T-cell (primary cell): Measurements from ENCODE around the gene ZNHIT2. TPM values are rescaled to one million over a fixed set of nuclear protein-coding genes. Genes with fewer than 3 reads are reported as not detected.
A peak's percentile ranks its signal among the peaks of the same experiment; 100 is the strongest.

Source experiments
- ATAC-seq, 4 experiments: fragments of 200-7000 bp in 3 of 4; fragments of 150-1000 bp in 1 of 4; cut with Tn5 transposase; replicated peaks in 1 of 4; 1 replicate in 3 of 4; 2 replicates in 1 of 4; pipeline ENCODE4 v1.10.0; 2021; ENCODE audit warnings: moderate library complexity in 3 of 4, mild to moderate bottlenecking in 2 of 4, moderate number of reproducible peaks in 1 of 4
- CTCF ChIA-PET, 2 donors: fragments of 300-600 bp; sonication (Branson Sonifier 250); formaldehyde crosslinking; loops; one replicate each; lab custom pipeline; 2022; ENCODE audit warnings: antibody characterized with exemption in 2 of 2; lab: Charles Lee
- POLR2A ChIA-PET, 2 donors: fragments of 300-600 bp; sonication (Branson Sonifier 250); formaldehyde crosslinking; loops; one replicate each; lab custom pipeline; 2022; ENCODE audit warnings: antibody characterized with exemption in 2 of 2; lab: Charles Lee
- DNase-seq, 35 experiments: peaks; one replicate each; pipeline versions ENCODE4 v3.0.0 to v3.0.0-alpha.2; 2013 to 2023
- H3K27ac ChIP-seq: one replicate; pipeline ENCODE4 v1.5.1; 2013; ENCODE audit warnings: low read length
- H3K27me3 ChIP-seq, 2 experiments: replicated peaks in 1 of 2; 1 replicate in 1 of 2; 2 replicates in 1 of 2; pipeline versions ENCODE4 v1.6.1 to v1.7.0; 2013; ENCODE audit warnings: low read length in 1 of 2, mixed read lengths in 1 of 2; ENCODE audit not compliant: control insufficient read depth in 2 of 2, insufficient read depth in 2 of 2; ENCODE audit errors: extremely low read depth in 1 of 2
- H3K36me3 ChIP-seq, 2 donors: 1 replicate in 1 of 2; 2 replicates in 1 of 2; pipeline versions ENCODE4 v1.6.1 to v1.7.0; 2013; ENCODE audit warnings: low read length in 1 of 2; ENCODE audit not compliant: control insufficient read depth in 2 of 2, insufficient read depth in 1 of 2; ENCODE audit errors: extremely low read depth in 1 of 2
- H3K4me1 ChIP-seq, 2 experiments: 1 replicate in 1 of 2; 2 replicates in 1 of 2; pipeline versions ENCODE4 v1.6.1 to v1.7.0; 2013; ENCODE audit warnings: low read length in 2 of 2, mixed read lengths in 1 of 2; ENCODE audit not compliant: insufficient read depth in 2 of 2, control insufficient read depth in 1 of 2; ENCODE audit errors: extremely low read depth in 1 of 2
- H3K4me3 ChIP-seq, 2 donors: 1 replicate in 1 of 2; 2 replicates in 1 of 2; pipeline versions ENCODE4 v1.5.1 to v1.7.0; 2013; ENCODE audit warnings: mild to moderate bottlenecking in 2 of 2, low read length in 1 of 2, moderate library complexity in 1 of 2; ENCODE audit not compliant: control insufficient read depth in 1 of 2; ENCODE audit errors: extremely low read depth in 1 of 2
- H3K9me3 ChIP-seq: 2 replicates; pipeline ENCODE4 v1.7.0; 2013
- H3K27ac Mint-ChIP-seq, 2 donors: one replicate each; pipeline ENCODE4 v1.8.0; 2020 to 2021; ENCODE audit warnings: mild to moderate bottlenecking in 2 of 2, mixed read lengths in 2 of 2
- H3K27me3 Mint-ChIP-seq, 2 donors: one replicate each; pipeline ENCODE4 v1.8.0; 2021 to 2022; ENCODE audit warnings: mixed read lengths in 2 of 2
- H3K36me3 Mint-ChIP-seq: one replicate; pipeline ENCODE4 v1.8.0; 2021; ENCODE audit warnings: mixed read lengths
- H3K4me1 Mint-ChIP-seq, 3 donors: one replicate each; pipeline ENCODE4 v1.8.0; 2020 to 2022; ENCODE audit warnings: mixed read lengths in 3 of 3, mild to moderate bottlenecking in 1 of 3
- H3K4me3 Mint-ChIP-seq, 3 donors: one replicate each; pipeline ENCODE4 v1.8.0; 2020 to 2022; ENCODE audit warnings: mild to moderate bottlenecking in 3 of 3, mixed read lengths in 3 of 3, moderate library complexity in 3 of 3
- H3K9me3 Mint-ChIP-seq, 3 donors: one replicate each; pipeline ENCODE4 v1.8.0; 2020 to 2022; ENCODE audit warnings: mixed read lengths in 3 of 3
- WGBS: methylation state at CpG from one replicate; pipeline ENCODE4 v1.1.5; 2013; ENCODE audit warnings: missing lambda C conversion rate; ENCODE audit not compliant: insufficient coverage; 5-methylcytosine and 5-hydroxymethylcytosine counted together
- total RNA-seq, 35 experiments: library from RNA in 6 of 35; stranded (reverse) in 6 of 35; fragments of 120-200 nt in 1 of 35; gene quantifications; one replicate each; pipeline versions ENCODE4 v1.2.1 to v1.2.4 and lab custom pipeline; 2013 to 2026

The ZNHIT2 gene
- total RNA-seq, 5 donors from 2014 or later (not counting 1 experiment from before 2014, with no cell fraction given) = 7.0 to 20.4 (median 18.1) TPM

DNA sequence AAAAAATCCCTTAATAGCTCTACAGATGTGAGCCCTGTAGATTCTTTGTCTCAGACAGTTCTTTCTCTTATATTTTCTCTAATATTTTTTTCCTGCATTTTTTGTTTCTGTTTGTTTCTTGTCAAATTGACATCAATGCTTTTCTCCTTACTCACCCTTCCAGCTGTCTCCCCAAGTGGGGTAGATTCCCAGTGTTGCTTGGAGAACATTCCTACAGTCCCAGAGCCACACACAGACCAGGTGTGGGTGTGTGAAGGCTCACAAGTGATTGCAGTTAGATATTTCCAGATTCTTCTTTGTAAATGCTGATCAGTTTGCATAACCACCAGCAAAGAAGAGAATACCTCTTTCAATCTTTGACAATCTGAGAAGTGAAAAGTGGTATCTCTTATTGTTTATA is 14.0 kb downstream of the ZNHIT2 start:
- peaks cover 11 to 41% of the 10 kb centered on the region in 2 donors for H3K36me3 ChIP-seq
- ATAC-seq = no peak
- H3K9me3 ChIP-seq = no peaks in the 10 kb centered on the region
- Mint-ChIP-seq H3K27me3 (no peaks in the 10 kb centered on the region), H3K4me3 (no peak overlapping the region), H3K9me3 (no peaks in the 10 kb centered on the region), H3K4me1 (peaks cover 17 to 28% (median 23%) of the 10 kb centered on the region in 3 donors), H3K36me3 (peaks cover 32% of the 10 kb centered on the region), H3K27ac (peak overlapping the region in 1 of 2 donors; percentile 8)
- H3K4me3 ChIP-seq = no peak overlapping the region
- no peak overlapping the region for H3K27ac ChIP-seq
- no peaks in the 10 kb centered on the region for H3K27me3 ChIP-seq
- ChIA-PET POLR2A (no interaction called here), CTCF (interaction anchor here in 1 of 2 donors (1.2 kb wide), 1 partner anchor 226 kb away, joined by 3 read pairs; no protein-coding TSS in a partner anchor)
- no peak for DNase-seq
- H3K4me1 ChIP-seq = peaks cover 0 to 2% of the 10 kb centered on the region in 2 experiments

DNA sequence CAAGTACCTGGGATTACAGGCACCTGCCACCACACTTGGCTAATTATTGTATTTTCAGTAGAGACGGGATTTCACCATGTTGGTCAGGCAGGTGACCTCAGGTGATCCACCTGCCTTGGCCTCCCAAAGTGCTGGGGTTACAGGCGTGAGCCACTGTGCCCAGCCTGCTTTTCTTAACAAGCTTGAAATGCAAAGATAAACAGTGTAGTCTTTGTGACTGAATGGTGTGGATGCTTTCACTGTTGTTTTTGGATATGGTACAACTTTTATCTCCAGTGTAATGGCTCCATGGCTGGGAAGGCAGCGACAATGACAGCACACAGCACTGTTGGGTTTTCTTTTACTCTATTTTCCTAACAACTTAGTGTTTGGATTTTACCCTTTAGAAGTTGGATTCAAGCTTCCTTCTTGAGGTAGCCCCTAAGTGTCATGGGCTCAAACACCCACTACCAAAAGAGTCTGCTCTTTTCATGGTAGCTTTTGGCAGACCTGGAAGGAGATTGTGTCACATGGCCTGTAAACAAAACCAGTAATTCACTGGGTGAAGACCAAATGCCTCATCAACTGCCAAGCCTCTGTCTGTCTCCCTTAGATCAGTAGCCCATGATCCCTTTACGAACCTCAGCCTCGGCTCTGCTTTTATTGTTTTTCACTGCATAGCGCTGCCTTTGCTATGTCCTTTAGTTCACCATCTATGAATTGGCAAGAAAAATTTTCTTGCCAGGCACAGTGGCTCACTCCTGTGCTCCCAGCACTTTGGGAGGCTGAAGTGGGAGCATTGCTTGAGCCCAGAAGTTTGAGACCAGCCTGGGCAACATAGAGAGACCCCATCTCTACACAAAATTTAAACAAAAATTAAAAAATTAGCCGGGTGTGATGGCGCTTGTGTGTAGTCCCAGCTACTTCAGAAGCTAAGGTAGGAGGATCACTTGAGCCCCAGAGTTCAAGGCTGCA is 15.1 kb downstream of the ZNHIT2 start:
- Histone ChIP-seq H3K36me3 (peaks cover 5 to 36% of the 10 kb centered on the region in 2 donors), H3K4me3 (no peak overlapping the region), H3K9me3 (no peaks in the 10 kb centered on the region), H3K4me1 (peaks cover 2 to 8% of the 10 kb centered on the region in 2 experiments), H3K27me3 (no peaks in the 10 kb centered on the region), H3K27ac (no peak overlapping the region)
- no peak for DNase-seq
- Mint-ChIP-seq H3K9me3 (no peaks in the 10 kb centered on the region), H3K4me3 (no peak overlapping the region), H3K4me1 (peaks cover 21 to 34% (median 23%) of the 10 kb centered on the region in 3 donors), H3K27me3 (no peaks in the 10 kb centered on the region), H3K27ac (no peak overlapping the region), H3K36me3 (peaks cover 37% of the 10 kb centered on the region)
- POLR2A ChIA-PET = interaction anchor here in 1 of 2 donors (0.9 kb wide), 1 partner anchor 63 kb away, joined by 3 read pairs; no protein-coding TSS in a partner anchor
- CTCF ChIA-PET = interaction anchor here (0.6 to 1.2 kb wide), 3 partner anchors 8 to 227 kb away, joined by 3 to 4 read pairs (median 3); no protein-coding TSS in a partner anchor
- no peak for ATAC-seq
- 99% methylated on average over 6 of the region's 8 CpGs for WGBS

DNA sequence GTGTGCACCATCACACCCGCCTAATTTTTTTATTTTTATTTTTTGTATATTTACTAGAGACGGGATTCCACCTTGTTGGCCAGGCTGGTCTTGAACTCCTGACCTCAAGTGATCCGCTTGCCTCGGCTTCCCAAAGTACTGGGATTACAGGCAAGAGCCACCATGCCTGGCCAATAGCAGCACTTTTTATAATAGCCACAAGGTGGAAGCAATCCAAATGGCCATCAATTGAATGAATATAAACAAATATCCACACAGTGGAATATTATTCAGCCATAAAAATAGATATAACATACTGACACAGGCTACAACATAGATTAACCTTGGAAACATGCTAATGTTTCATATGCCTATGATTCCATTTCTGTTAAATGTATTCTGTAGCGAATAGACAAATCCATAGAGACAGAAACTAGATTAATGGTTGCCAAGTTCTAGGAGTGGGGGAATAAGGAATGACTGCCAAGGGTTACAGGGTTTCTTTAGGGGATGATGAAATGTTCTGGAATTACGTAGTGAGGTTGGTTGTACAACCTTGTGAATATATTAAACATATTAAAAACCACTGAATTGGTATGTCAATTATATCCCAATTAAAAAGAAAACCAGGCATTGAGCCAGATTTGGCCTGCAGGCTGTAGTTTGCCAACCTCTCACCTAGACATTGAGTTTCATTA is 16.7 kb downstream of the ZNHIT2 start:
- POLR2A ChIA-PET = no interaction called here

DNA sequence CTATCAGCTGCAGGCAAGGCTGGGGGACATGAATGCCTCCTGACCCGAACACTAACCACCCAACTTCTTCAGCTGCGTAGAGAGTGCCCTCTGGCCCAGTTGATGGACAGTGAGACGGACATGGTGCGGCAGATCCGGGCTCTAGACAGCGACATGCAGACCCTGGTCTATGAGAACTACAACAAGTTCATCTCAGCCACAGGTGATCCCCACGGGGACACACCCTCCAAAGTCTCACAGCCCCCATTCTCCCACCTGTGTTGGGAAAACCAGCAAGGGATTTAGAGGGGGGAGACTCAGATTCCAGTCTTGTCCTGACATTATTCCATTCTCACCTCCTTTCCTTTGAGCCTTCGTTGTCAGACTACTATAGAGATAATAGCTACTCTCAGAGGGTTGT is 20.6 kb downstream of the ZNHIT2 start:
- peaks cover 7 to 22% of the 10 kb centered on the region in 2 experiments for H3K4me1 ChIP-seq
- DNase-seq (no peak), ATAC-seq (no peak)
- WGBS = 40% methylated on average over 2 of the region's 8 CpGs
- H3K4me1 Mint-ChIP-seq = peaks cover 13 to 24% (median 23%) of the 10 kb centered on the region in 3 donors
- ChIA-PET POLR2A (no interaction called here), CTCF (interaction anchor here in 1 of 2 donors (0.6 kb wide), 1 partner anchor 138 kb away, joined by 5 read pairs; no protein-coding TSS in a partner anchor)
- peaks cover 17% of the 10 kb centered on the region for H3K36me3 Mint-ChIP-seq
- H3K9me3 Mint-ChIP-seq = no peaks in the 10 kb centered on the region
- H3K27ac Mint-ChIP-seq = peak overlapping the region in 1 of 2 donors; percentile 94
- no peaks in the 10 kb centered on the region for H3K9me3 ChIP-seq
- H3K4me3 Mint-ChIP-seq = peak overlapping the region; percentile 81 to 93 (median 85)
- no peaks in the 10 kb centered on the region for H3K27me3 Mint-ChIP-seq
- peak overlapping the region; percentile 39 to 78 for H3K4me3 ChIP-seq
- peak overlapping the region; percentile 83 for H3K27ac ChIP-seq
- no peaks in the 10 kb centered on the region for H3K27me3 ChIP-seq
- peaks cover 0 to 19% of the 10 kb centered on the region in 2 donors for H3K36me3 ChIP-seq

More for the DNA sequence above, 16.7 kb downstream of the ZNHIT2 start:
- peaks cover 1 to 33% of the 10 kb centered on the region in 2 donors for H3K36me3 ChIP-seq
- no peak overlapping the region for H3K27ac ChIP-seq
- H3K27me3 Mint-ChIP-seq = no peaks in the 10 kb centered on the region
- H3K27ac Mint-ChIP-seq = no peak overlapping the region
- H3K27me3 ChIP-seq = no peaks in the 10 kb centered on the region
- no peaks in the 10 kb centered on the region for H3K9me3 ChIP-seq
- ATAC-seq = no peak
- WGBS = 100% methylated on average over 2 of the region's 6 CpGs
- peaks cover 16 to 40% (median 28%) of the 10 kb centered on the region in 3 donors for H3K4me1 Mint-ChIP-seq
- peaks cover 28% of the 10 kb centered on the region for H3K36me3 Mint-ChIP-seq
- no peak for DNase-seq
- H3K4me3 Mint-ChIP-seq = no peak overlapping the region
- CTCF ChIA-PET = interaction anchor here in 1 of 2 donors (0.6 to 0.9 kb wide), 3 partner anchors 12 to 364 kb away, joined by 4 to 5 read pairs (median 5); no protein-coding TSS in a partner anchor
- H3K9me3 Mint-ChIP-seq = no peaks in the 10 kb centered on the region
- peaks cover 7 to 18% of the 10 kb centered on the region in 2 experiments for H3K4me1 ChIP-seq
- H3K4me3 ChIP-seq = no peak overlapping the region

DNA sequence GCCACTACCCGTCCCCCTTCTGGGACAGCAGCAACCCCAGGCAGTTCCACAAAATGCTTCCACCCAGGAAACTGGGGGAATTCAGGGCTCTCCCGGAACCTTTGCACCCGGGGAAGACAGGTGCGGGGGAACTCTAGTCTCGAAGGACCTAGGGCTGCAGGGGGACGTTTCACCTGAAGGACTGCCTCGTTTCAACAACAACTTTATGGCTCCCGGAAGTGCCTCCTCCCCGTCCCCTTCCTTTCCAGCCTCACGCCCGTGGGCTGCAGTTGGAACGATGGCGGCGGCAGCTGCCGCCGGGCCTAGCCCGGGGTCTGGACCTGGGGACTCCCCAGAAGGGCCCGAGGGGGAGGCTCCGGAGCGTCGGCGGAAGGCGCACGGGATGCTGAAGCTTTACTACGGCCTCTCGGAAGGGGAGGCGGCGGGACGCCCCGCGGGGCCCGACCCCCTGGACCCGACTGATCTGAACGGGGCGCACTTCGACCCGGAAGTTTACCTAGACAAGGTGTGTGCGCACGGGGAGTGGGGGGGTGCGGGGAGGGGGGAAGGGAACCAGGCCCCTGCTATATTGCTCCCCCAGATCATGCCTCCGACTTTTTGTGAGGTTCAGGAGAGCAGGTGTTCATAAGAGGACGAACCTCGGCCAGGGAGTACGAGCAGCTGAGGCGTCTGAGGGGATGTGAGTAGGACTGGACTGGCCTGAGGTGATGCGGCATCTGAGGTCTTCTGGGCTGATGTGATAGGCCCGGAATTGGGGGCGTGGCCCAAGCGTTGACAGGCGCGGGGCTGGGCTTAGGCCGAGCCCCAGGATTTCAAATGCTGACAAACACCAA is 21.3 kb downstream of the ZNHIT2 start, which contains the start of gene VPS51:
VPS51 (plus strand) TSS at position 241 of the 833 bp plus-strand sequence; CDS start at position 278, 37 bp downstream.
- WGBS = 1% methylated on average over 44 of the region's 52 CpGs
- peak; percentile 72 to 93 (median 82) for DNase-seq
- ChIA-PET CTCF (interaction anchor here in 1 of 2 donors (0.6 kb wide), 2 partner anchors 137 to 224 kb away, joined by 3 to 5 read pairs; no protein-coding TSS in a partner anchor), POLR2A (interaction anchor here in 1 of 2 donors (0.7 kb wide), 1 partner anchor 26 kb away, joined by 3 read pairs; the partner anchor contains the start of genes FAU and MRPL49)
- peak within 1 kb of the TSS; percentile 83 for H3K27ac ChIP-seq
- ATAC-seq = peak; percentile 86 to 88 (median 86)
- no peaks in the 10 kb centered on the region for H3K9me3 ChIP-seq
- Mint-ChIP-seq H3K4me1 (peaks cover 13 to 24% (median 23%) of the 10 kb centered on the region in 3 donors), H3K36me3 (peaks cover 16% of the 10 kb centered on the region), H3K4me3 (peak within 1 kb of the TSS; percentile 81 to 93 (median 85)), H3K27ac (peak within 1 kb of the TSS; percentile 92 to 94), H3K27me3 (no peaks in the 10 kb centered on the region), H3K9me3 (no peaks in the 10 kb centered on the region)
- peaks cover 0 to 18% of the 10 kb centered on the region in 2 donors for H3K36me3 ChIP-seq
- peak within 1 kb of the TSS; percentile 39 to 78 for H3K4me3 ChIP-seq
- H3K4me1 ChIP-seq = peaks cover 7 to 22% of the 10 kb centered on the region in 2 experiments
- no peaks in the 10 kb centered on the region for H3K27me3 ChIP-seq
